HG03103 (cell line): ENCODE results near the gene THBS4.
"Not testable (repeated sequence)": the region's sequence is repeated elsewhere in the genome, so short reads cannot be mapped to it uniquely, and the experiment has no call there.

Experiments used
- ATAC-seq: cut with Tn5 transposase; IDR thresholded peaks from one replicate; pipeline ENCODE4 v1.9.1; 2021; ENCODE audit warnings: low read depth; ENCODE audit not compliant: unreplicated experiment

The THBS4 gene

GRCh38 chr5:80111376-80111990, 76.3 kb downstream of the THBS4 start:
- ATAC-seq, result not testable (repeated sequence)

- ATAC-seq, result no peak
Observed at GRCh38 chr5:80114860-80115259, 79.7 kb downstream of the THBS4 start.

- ATAC-seq, result no peak
Observed at GRCh38 chr5:80116000-80116399, 80.9 kb downstream of the THBS4 start.

- no peak for ATAC-seq
Observed at GRCh38 chr5:80116465-80116864, 81.3 kb downstream of the THBS4 start.

- ATAC-seq, result no peak
Observed at GRCh38 chr5:80117446-80117845, 82.3 kb downstream of the THBS4 start.

GRCh38 chr5:80119372-80119771, 84.2 kb downstream of the THBS4 start:
- no peak for ATAC-seq

GRCh38 chr5:80122579-80122978, 87.4 kb downstream of the THBS4 start:
- no peak for ATAC-seq

GRCh38 chr5:80124121-80124918, 89.2 kb downstream of the THBS4 start:
- no peak for ATAC-seq

- ATAC-seq, result peak; percentile 79
Observed at GRCh38 chr5:80125022-80125961, 90.1 kb downstream of the THBS4 start.

- ATAC-seq, result peak; percentile 41
Observed at GRCh38 chr5:80125962-80126480, 90.9 kb downstream of the THBS4 start.

- ATAC-seq, result no peak
Observed at GRCh38 chr5:80127116-80127552, 92.0 kb downstream of the THBS4 start.

GRCh38 chr5:80128141-80128540, 93.0 kb downstream of the THBS4 start:
- ATAC-seq, result no peak

GRCh38 chr5:80129146-80129545, 94.0 kb downstream of the THBS4 start:
- ATAC-seq, result no peak
